Putamen (tissue), 1 donor: Measurements from ENCODE around the gene FBXW2.
A peak's percentile ranks its signal among the peaks of the same experiment; 100 is the strongest.
"Not testable (repeated sequence)": the region's sequence is repeated elsewhere in the genome, so short reads cannot be mapped to it uniquely, and the experiment has no call there.

ENCODE experiments used
- DNase-seq: peaks from one replicate; pipeline ENCODE4 v3.0.0-alpha.2; 2016; ENCODE audit warnings: low spot score

The FBXW2 gene, protein sequence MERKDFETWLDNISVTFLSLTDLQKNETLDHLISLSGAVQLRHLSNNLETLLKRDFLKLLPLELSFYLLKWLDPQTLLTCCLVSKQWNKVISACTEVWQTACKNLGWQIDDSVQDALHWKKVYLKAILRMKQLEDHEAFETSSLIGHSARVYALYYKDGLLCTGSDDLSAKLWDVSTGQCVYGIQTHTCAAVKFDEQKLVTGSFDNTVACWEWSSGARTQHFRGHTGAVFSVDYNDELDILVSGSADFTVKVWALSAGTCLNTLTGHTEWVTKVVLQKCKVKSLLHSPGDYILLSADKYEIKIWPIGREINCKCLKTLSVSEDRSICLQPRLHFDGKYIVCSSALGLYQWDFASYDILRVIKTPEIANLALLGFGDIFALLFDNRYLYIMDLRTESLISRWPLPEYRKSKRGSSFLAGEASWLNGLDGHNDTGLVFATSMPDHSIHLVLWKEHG

DNA sequence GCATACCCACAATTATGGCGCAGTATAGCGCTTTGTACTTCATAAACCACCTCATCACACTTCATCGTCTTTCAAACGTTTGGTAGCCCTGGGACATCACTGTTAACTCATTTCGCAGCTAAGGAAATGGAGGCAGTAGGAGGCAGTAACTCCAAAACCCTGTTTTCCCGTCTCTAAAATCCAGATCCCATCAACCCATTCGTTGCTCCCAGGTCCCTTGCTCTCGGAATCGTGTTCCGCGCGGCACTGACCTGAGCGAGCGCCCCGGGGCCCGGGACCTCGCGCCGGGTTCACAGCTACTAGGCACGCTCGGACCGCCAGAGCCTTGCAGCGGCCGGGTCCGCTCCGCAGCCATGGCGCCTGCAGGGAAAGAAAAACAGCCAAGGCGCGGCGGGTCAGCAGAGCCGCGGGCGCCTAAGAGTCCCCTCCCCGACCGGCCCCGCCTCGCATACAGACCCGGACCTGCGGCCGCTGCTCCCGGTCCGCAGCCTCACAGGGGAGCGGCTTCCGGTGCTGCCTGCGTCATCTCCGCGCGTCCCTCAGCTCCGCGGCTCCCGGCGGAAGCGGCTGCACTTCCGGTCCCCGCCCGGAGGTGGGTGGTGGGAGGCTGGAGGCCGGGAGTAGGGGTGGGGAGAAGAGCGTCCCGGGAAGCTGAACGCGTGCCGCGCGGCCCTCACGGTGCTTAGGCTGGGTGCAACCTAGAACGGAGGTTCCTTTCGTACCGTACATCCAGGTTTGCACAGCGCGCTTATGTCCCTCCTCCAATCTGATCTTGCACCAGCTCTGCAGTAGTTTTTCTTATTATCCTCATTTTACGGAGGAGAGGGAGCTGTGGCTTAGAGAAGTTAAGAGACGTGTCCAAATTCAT, at the start of gene FBXW2:
FBXW2 (minus strand) TSS at position 519 of the 868 bp plus-strand sequence. CDS start 5,158 bp downstream, outside the sequence.
- DNase-seq = peak; percentile 92

DNA sequence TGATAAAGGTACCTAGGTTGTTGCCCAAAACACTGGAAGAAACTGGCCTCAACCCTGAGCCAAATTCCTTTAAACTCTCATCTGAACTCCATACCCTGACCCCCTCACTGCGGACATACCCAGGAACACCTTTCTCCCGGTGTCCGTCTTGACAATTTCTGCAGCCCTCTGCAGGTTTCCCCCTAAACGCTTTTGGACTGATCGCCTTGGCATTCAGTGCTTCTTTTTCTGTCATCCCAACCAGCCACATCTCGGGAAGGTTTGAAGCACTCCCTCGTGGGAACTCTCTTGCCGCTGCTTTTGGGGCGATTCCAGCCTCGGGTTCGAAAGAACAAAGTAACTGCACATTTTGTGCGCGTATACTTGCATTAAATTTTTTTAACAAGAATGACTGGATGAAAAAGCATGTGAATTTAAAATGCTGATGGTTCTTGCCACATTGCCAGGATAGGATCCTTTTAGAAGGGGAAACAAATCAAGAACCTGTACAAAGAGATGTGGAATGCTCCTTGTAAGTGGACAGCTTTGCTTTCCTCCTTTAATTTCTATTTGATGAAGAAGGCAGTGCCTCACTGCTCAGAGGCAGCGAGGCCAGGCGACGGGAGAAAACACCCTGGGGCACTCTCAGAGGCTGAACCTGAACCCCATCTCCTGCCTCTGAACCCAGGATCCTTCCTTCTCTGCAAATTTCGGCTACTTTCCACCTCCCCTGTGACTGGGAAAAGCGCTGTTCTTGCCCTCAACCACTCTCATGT, 48.9 kb upstream of the FBXW2 start:
- no peak for DNase-seq

DNA sequence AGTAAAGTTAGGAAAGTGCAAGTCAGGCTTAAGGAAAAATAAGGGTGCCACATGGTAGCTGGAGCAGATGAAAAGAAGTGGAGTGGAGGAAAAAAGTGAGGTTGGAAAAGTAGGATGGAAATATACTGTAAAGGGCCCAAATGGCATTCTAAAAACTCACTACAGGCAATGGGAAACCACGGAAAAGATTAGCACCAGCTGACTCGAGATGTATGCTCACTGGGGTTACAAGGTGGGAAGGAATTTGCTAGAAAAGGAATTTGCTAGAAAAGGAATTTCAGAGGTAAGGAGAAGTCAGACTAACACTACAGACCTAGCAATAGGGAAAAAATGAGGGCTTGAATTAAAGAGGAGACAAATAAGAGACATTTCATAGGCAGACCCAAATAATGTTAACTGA, 45.9 kb upstream of the FBXW2 start:
- no peak for DNase-seq

DNA sequence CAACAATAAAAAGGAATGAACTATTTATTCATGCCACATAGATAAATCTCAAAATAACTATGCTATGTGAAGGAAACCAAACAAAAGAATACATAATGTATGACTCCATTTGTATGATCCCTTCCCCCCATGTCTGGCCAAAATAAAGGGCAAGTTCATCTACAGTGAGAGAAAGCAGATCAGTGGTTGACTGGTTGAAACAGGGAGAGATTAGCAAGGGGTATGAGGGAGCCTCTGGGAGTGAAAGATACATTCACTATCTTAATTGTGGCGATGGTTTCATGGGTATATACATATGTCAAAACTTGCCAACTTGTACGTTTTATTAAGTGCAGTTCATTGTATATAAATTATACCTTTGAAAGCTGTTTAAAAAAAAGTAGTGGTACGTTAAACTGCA, 44.7 kb upstream of the FBXW2 start:
- no peak for DNase-seq

DNA sequence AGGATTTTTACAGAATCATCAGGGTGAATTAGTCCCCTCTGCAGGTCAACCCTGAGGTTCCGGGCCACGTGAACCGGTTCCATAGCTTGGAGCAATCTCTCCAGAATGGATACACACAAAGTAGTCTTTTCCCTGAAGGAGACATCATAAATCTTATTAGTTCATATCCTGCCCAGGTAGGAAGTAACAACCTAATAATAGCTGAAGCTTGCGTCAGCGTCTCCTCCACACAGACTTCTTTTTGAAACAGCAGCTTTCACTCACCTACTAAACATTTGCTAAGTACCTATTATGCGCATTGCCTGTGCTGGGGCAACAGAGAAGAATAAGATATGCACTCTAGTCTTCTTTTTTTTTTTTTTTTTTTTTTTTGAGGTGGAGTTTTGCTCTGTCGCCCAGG, 40.1 kb upstream of the FBXW2 start:
- DNase-seq = no peak

DNA sequence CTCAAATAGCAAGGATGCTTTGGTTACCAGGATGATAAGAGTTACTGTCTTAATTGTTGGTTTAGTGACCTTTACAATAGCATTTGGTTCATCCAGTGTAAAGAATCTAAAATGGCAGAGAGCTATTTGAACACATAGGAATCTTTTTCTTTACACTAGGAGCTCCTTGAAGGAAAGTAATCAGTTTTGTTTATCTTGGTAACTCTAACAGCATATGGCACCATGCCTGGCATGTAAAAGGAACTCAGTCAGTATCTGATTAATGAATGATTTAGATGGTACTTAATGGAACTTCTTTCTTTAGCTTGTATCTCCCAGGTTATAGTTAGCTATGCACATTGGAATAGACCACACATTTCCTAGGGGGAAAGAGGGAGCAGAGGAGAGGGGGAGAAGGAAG, 39.6 kb upstream of the FBXW2 start:
- DNase-seq = no peak

DNA sequence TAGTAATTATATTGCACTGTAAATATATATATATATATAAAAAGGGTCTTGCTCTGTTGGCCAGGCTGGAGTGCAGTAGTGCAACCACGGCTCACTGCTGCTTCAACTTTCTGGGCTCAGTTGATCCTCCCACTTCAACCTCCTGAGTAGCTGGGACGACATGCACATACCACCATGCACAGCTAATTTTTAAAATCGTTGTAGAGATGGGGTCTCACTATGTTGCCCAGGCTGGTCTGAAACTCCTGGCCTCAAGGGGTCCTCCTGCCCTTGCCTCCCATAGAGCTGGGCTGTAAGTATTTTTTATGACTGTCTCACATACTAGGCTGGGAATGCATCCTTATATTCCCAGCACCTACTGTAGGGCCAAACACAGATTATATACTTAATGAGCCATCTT, 37.6 kb upstream of the FBXW2 start:
- DNase-seq = no peak

DNA sequence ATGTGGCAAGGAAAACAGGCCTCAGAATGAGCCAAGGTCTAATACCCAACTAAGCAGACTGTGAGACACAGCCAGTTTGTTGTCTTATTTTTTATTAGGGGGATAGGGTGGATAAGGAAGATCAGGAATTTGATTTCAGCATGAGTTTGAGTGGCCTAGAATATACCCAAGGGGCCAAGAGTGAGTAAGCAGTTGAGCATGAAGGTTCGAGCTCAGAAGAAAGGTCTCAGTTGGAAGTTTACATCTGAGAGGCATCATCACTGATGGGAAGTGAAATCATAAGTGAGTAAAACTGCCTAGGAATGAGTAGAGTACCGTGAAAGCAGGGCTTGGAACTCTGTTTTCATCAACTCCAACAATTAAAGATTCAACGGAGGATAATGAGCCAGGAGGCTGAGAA, 36.9 kb upstream of the FBXW2 start:
- no peak for DNase-seq

DNA sequence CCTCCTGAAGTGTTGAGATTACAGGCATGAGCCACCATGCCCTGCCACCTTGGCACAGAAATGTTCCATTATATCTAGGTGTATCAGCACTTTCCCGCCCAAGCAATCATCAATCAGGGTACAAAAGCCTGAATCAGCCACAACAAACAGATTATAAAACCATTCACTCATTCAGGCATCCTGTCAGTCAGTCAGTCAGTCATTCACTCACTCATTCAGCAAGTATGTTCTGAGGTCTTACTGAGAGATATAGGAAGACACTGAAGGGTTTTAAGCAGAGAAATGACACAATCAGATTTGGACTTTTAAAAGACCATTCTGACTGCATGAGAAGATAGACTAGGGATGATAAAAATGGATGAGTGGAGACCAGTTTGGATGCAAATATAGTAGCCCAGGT, 36.4 kb upstream of the FBXW2 start:
- no peak for DNase-seq

DNA sequence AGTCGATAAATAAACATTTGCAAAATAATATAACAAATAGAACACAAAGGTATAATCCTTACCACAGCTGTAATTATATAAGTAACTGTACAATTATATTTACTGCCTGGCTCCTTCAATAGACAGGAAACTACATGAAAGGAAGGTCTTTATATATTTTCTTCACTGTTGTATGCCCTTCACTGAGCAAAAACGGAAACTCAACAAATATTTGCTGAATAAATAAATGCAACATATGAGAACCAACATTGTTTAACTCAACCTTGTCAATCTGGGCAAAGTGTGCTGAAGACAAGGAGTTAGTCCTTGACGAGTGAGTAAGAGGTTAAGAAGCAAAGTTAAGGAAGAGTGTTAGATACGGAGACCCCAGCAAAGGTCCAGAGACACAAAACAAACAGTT, 26.9 kb upstream of the FBXW2 start:
- no peak for DNase-seq

DNA sequence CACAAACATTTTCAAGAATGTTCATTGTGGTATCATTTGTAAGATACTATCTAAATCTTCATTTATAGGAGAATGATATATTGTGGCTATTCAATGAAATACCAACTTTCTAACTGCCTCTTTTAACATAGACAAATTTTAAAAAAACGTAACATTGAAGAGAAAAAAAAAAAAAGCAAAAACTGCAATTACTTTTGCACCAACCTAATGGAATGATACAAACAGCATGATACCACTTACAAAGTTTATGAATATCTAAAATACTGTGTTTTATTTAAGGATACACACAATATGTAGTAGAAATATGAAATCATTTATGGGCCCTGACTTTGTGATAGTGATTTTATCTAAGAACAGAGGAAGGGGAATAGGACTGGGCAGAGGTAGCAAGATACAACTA, 25.4 kb upstream of the FBXW2 start:
- no peak for DNase-seq

DNA sequence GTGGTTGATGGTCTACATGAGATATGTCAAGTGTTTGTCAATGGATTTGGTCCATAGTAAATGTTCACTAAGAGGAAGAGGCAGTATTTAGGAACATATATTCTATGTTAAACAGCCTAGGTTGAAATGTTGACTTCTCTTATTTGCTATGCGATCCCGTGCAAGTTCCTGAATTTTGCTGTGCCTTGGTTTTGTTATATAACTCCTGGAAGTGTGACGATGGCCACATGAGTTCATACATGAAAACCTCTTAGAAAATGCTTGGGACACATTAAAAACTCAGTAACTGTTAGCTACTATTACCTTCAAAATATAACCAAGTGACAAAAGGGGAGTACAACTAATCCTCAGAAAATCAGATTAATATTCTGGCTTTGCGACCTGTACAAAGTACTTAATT, 21.9 kb upstream of the FBXW2 start:
- no peak for DNase-seq

DNA sequence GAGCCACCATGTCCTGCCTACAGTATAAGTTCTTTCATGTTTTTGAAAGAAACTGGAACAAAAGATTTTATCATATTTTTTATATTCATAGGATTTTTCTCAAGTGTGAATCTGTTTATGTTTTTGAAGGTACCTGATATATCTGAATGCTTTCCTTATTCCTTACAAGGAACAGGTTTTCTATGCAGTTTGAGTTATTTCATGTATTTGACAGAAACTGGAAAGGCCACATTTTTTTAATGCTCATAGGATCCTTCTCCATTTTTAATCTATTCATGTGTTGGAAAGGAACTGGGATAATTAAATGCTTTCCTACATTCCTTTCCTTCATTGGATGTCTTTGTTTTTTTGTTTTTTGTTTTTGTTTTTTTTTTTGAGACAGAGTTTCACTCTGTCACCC, 15.7 kb upstream of the FBXW2 start:
- no peak for DNase-seq

DNA sequence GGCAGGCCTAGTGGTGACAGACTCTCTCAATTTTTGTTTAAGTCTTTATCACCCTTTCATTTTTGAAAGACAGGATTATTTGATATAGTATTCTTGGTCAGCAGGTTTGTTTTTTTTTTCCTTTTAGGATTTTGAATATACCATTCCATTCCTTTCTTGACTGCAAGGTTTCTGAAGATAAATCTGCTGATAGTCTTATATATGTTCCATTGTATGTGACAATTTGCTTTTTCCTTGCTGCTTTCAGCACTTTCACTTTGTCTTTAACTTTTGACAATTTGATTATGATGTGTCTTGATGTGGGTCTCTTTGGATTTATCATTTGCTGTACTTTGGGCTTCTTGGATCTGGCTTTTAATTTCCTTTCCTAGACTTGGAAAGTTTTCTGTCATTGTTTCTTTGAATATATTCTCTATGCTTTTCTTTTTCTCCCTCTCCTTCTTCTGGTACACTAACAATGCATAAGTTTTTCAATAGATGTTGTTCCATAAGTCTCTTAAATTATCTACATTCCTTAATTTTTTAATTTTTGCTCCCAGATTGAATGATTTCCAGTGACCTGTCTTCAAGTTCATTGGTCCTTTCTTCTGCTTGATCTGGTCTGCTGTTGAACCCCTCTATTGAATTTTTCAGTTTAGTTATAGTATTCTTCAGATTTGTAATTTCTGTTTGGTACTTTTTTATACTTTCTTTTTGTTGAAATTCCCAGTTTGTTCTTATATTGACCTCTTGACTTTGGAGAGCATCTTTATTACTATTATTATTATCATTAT, 14.6 kb upstream of the FBXW2 start:
- no peak for DNase-seq

DNA sequence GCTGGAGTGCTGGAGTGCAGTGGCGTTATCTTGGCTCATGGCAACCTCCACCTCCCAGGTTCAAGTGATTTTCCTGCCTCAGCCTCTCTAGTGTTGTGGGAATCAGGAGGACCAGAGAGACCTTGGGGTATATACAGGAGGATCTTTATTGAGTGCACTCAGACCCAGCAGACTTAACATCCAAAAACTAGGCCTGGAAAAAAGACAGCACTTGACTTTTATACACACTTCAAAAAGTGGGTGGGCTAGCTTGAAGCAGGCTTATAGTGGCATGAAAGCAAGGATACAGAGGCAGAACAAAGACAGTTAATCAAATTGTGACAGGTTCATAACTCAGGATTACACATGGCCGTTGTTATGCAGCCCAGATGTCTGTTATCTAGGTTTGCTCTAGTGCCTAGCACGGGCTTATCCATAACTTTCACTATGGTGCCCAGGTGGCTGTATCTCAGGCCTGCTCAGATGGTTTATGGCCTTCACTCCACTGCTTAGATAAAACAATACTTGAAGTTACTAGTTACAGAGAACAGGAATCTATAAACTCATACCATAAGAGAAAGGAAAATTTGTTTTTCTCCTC, 11.7 kb upstream of the FBXW2 start:
- not testable (repeated sequence) for DNase-seq

DNA sequence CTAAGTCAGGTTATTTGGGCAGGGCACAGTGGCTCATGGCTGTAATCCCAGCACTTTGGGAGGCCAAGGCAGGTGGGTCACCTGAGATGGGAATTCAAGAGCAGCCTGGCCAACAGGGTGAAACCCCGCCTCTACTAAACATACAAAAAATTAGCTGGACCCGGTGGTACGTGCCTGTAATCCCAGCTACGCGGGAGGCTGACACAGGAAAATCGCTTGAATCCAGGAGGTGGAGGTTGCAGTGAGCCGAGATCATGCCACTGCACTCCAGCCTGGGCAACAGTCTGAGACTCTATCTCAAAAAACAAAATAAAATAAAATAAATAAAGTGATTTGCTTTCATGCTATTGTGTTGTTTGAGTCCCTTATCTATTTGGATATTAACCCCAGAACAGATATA, 8.2 kb upstream of the FBXW2 start:
- no peak for DNase-seq

DNA sequence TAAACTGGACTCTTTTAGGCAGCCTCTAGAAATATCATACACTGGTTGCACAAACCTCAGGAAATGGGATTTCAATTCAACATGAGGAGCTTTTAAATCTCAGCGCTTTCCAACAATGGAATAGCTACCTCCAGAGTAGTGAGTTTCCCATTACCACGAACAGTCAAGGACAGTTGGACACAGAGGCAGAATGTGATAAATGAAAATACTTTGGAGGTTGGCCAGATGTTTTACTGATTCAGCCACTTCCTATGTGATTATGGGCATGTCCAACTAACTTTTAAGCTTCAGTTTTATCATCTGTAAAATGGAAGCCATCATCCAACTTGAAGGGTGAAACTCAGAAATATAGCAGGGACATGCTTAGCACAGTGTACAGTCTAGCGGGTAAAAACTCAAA, 2.1 kb downstream of the FBXW2 start:
- no peak for DNase-seq

DNA sequence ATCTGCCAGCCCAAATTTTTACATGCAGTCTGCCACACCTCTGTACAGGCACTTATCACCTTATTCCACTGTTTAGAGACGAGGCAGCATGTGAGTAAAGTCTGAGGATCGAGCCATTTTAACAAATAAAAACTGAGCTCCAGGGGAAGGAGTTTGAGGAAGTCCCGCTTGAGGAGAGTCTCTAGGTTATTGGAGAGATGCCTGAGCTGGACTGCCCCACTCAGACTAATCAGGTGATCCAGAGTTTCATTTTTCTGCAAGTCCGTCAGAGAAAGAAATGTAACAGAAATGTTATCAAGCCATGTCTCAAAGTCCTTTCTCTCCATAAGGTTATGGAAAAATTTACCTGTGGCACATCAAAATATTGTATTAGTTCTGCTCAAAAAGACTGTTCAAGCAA, 5.3 kb downstream of the FBXW2 start:
- DNase-seq = no peak

DNA sequence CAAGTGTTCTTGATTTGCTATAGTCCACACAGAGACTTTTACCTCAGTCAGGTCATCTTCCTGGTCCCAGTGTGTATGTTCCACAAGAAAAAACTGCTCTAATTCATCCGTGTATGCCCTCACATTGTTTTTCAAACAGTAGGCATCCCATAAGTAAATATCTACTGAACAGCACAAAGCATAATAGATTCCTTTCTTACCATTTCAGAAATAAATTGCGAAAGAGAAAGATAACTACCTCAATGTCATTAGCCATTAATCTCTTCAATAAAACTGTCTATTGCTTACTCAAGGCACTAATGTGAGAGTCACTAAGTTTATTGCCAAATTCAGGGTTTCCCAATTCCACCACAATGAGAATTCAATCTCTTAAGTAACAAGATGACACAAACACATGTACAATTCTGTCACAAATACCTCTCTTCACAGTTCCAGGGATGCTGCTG, 9.6 kb downstream of the FBXW2 start:
- no peak for DNase-seq

DNA sequence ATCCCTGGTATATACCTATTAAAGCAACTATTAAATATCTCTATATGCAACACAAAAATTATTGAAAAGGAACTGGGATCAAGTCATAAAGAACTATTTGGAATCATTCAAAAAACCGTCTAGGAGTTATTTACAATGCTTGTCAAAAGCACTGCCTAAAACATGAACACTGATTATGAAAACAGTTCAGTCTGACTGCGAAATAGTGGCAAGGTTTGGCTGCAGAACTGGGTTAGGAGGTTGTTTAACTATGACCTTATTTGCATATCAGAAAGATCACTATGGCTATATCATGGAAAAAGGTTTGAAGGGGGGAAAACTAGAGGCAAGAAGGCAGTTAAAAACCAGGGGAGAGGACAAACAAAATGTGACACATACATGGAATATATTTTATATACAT, 12.0 kb downstream of the FBXW2 start:
- no peak for DNase-seq

DNA sequence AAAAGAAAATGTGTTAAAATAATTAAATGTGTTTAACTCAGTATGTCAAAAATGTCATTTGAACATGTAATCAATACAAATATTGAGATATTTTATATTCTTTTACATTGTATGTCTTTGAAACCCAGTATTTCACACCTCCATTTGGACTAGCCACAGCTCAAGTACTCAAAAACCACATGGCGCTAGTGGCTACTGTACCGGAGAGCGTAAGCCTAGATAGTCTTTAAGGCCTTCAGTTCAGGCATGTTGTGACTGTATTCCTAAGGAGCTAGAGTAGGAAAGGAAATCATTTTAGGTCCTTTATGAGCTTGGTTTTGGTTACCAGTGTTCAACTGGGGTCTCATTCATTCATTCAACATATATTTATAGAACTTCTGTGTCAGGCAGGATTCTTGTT, 12.8 kb downstream of the FBXW2 start:
- DNase-seq = no peak
